ENCODE measurements around the gene PABPC3. TPM values are rescaled to one million over a fixed set of nuclear protein-coding genes. Genes with fewer than 3 reads are reported as not detected.

The PABPC3 gene
- total RNA-seq = 0.48 TPM
- polyA plus RNA-seq = 0.39 TPM

DNA sequence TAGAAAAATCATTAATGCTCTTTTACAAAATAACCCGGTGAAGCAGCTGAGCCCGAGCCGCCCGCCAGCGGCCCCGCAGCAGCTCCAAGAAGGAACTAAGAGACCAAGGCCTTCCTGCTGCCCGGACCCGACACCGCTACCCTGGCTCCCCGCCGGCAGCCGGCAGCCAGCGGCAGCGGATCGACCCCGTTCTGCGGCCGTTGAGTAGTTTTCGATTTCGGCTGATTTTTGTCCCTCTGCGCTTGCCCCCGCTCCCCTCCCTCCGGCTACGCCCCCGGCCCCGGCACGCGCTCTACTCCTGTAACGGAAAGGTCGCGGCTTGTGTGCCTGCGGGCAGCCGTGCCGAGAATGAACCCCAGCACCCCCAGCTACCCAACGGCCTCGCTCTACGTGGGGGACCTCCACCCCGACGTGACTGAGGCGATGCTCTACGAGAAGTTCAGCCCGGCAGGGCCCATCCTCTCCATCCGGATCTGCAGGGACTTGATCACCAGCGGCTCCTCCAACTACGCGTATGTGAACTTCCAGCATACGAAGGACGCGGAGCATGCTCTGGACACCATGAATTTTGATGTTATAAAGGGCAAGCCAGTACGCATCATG lies at the start of gene PABPC3:
TSS of gene PABPC3 (plus strand) at position 286 of the 603 bp plus-strand sequence. CDS start at position 349, 63 bp downstream.
- WGBS = 23% methylated on average over 50 of the region's 50 CpGs
- H3K27ac ChIP-seq (ENCODE audit: low read depth) = no peak within 1 kb of the TSS
- DNase-seq (ENCODE audit: extremely low spot score) = no peak
- H3K4me3 ChIP-seq (ENCODE audit: low read depth, low read length) = no peak within 1 kb of the TSS
- no peaks in the 10 kb centered on the region for H3K36me3 ChIP-seq (ENCODE audit: insufficient read depth)
- H3K4me1 ChIP-seq (ENCODE audit: insufficient read depth) = no peaks in the 10 kb centered on the region

GRCh38 chr13:25046274-25046984 lies 49.5 kb upstream of the PABPC3 start:
- H3K4me1 ChIP-seq (ENCODE audit: insufficient read depth) = no peaks in the 10 kb centered on the region
- WGBS = 14% methylated on average over 24 of the region's 24 CpGs
- H3K36me3 ChIP-seq (ENCODE audit: insufficient read depth) = no peaks in the 10 kb centered on the region
- no peak overlapping the region for H3K27ac ChIP-seq (ENCODE audit: low read depth)
- H3K4me3 ChIP-seq (ENCODE audit: low read depth, low read length) = peak overlapping the region; percentile 3
- DNase-seq (ENCODE audit: extremely low spot score) = no peak

DNA sequence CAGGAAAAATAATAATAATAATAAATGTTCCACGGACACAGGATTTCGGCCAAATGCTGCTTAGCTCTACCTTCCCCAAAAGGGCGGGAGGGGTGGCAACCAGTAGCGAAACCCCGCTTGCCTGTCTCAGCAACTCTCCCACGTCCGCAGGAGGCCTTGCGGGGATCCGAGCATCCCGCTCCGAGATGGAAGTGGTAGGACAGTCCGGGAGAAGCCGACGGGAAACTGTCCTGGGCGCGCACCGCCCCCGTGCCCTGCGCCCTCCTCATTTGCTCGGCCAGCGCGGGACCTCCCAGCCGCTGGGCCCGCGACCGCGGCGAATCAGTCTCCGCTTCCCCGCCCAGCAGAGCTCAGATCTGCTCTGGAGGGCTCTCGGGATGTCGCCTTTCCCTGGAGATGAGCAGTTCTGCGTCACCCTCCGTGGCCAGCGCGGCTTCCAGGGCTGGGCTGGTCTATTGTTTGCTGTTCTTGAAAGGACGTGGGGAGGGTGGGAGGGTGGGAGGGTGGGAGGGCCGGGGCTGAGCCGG lies 48.9 kb upstream of the PABPC3 start:
- Histone ChIP-seq H3K36me3 (ENCODE audit: insufficient read depth) (no peaks in the 10 kb centered on the region), H3K4me3 (ENCODE audit: low read depth, low read length) (peak overlapping the region; percentile 3), H3K27ac (ENCODE audit: low read depth) (no peak overlapping the region), H3K4me1 (ENCODE audit: insufficient read depth) (no peaks in the 10 kb centered on the region)
- DNase-seq (ENCODE audit: extremely low spot score) = no peak
- under 1% methylated on average over 39 of the region's 39 CpGs for WGBS

GRCh38 chr13:25051065-25051464 lies 44.9 kb upstream of the PABPC3 start:
- no peak for DNase-seq (ENCODE audit: extremely low spot score)
- 61% methylated on average over 1 of the region's 1 CpG for WGBS
- Histone ChIP-seq H3K36me3 (ENCODE audit: insufficient read depth) (no peaks in the 10 kb centered on the region), H3K4me3 (ENCODE audit: low read depth, low read length) (no peak overlapping the region), H3K4me1 (ENCODE audit: insufficient read depth) (no peaks in the 10 kb centered on the region), H3K27ac (ENCODE audit: low read depth) (no peak overlapping the region)

DNA sequence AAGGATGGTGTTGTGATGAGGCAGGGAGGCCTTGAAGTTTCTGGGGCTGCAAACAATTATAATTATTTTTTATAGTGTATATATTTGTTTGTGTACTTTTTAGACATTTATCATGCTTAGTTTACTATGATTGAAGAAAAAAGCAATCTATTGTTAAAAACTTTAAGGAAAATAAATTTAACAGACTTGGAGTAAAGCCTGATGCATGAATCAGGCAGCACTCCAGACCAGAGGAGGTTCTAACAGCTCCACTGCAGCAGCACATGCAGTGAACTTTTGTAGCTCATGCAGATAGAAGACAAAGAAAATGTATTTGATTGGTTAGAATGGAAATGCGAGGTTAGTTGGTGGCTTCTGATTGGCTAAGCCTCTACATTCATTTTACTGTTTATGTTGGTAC lies 36.8 kb upstream of the PABPC3 start:
- Histone ChIP-seq H3K27ac (ENCODE audit: low read depth) (no peak overlapping the region), H3K4me3 (ENCODE audit: low read depth, low read length) (no peak overlapping the region), H3K4me1 (ENCODE audit: insufficient read depth) (no peaks in the 10 kb centered on the region), H3K36me3 (ENCODE audit: insufficient read depth) (no peaks in the 10 kb centered on the region)
- 81% methylated on average over 1 of the region's 1 CpG for WGBS
- DNase-seq (ENCODE audit: extremely low spot score) = no peak

GRCh38 chr13:25059958-25060357 lies 36.0 kb upstream of the PABPC3 start:
- no peaks in the 10 kb centered on the region for H3K36me3 ChIP-seq (ENCODE audit: insufficient read depth)
- no peak overlapping the region for H3K27ac ChIP-seq (ENCODE audit: low read depth)
- no peak overlapping the region for H3K4me3 ChIP-seq (ENCODE audit: low read depth, low read length)
- H3K4me1 ChIP-seq (ENCODE audit: insufficient read depth) = no peaks in the 10 kb centered on the region
- no peak for DNase-seq (ENCODE audit: extremely low spot score)
- WGBS = 76% methylated on average over 7 of the region's 7 CpGs

- 67% methylated on average over 5 of the region's 5 CpGs for WGBS
- H3K4me1 ChIP-seq (ENCODE audit: insufficient read depth) = no peaks in the 10 kb centered on the region
- no peak overlapping the region for H3K27ac ChIP-seq (ENCODE audit: low read depth)
- no peaks in the 10 kb centered on the region for H3K36me3 ChIP-seq (ENCODE audit: insufficient read depth)
- no peak overlapping the region for H3K4me3 ChIP-seq (ENCODE audit: low read depth, low read length)
- no peak for DNase-seq (ENCODE audit: extremely low spot score)
These were observed 33.5 kb upstream of the PABPC3 start for GRCh38 chr13:25062479-25062878.

DNA sequence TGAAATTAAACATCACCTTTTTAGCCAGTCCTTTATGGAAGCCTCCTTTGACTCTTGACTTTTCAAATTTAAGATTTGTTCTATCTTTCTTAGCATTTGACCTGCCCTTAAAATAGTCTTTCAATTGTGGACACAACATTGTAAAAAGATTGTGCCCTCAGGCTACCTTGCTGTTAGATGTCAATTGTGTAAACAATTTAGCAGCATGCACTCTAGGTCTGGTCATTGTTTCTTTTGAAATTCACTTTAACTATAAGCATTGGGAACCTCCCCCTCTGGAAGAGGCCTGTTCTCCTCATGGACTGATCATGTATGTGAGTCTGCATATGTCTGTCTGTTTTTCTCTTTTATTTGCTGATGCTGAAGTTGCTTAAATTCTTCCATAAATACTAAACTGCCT lies 31.5 kb upstream of the PABPC3 start:
- no peaks in the 10 kb centered on the region for H3K4me1 ChIP-seq (ENCODE audit: insufficient read depth)
- no peak for DNase-seq (ENCODE audit: extremely low spot score)
- H3K27ac ChIP-seq (ENCODE audit: low read depth) = no peak overlapping the region
- no peak overlapping the region for H3K4me3 ChIP-seq (ENCODE audit: low read depth, low read length)
- no peaks in the 10 kb centered on the region for H3K36me3 ChIP-seq (ENCODE audit: insufficient read depth)

- no peak for DNase-seq (ENCODE audit: extremely low spot score)
- Histone ChIP-seq H3K36me3 (ENCODE audit: insufficient read depth) (no peaks in the 10 kb centered on the region), H3K4me3 (ENCODE audit: low read depth, low read length) (no peak overlapping the region), H3K4me1 (ENCODE audit: insufficient read depth) (no peaks in the 10 kb centered on the region), H3K27ac (ENCODE audit: low read depth) (no peak overlapping the region)
- WGBS = 81% methylated on average over 8 of the region's 8 CpGs
These were observed 29.8 kb upstream of the PABPC3 start for GRCh38 chr13:25065974-25066770.

GRCh38 chr13:25067064-25067463 lies 28.9 kb upstream of the PABPC3 start:
- H3K27ac ChIP-seq (ENCODE audit: low read depth) = no peak overlapping the region
- H3K4me1 ChIP-seq (ENCODE audit: insufficient read depth) = no peaks in the 10 kb centered on the region
- DNase-seq (ENCODE audit: extremely low spot score) = no peak
- WGBS = 34% methylated on average over 3 of the region's 3 CpGs
- no peak overlapping the region for H3K4me3 ChIP-seq (ENCODE audit: low read depth, low read length)
- no peaks in the 10 kb centered on the region for H3K36me3 ChIP-seq (ENCODE audit: insufficient read depth)

GRCh38 chr13:25068810-25069209 lies 27.1 kb upstream of the PABPC3 start:
- DNase-seq (ENCODE audit: extremely low spot score) = no peak
- H3K36me3 ChIP-seq (ENCODE audit: insufficient read depth) = no peaks in the 10 kb centered on the region
- no peak overlapping the region for H3K4me3 ChIP-seq (ENCODE audit: low read depth, low read length)
- no peaks in the 10 kb centered on the region for H3K4me1 ChIP-seq (ENCODE audit: insufficient read depth)
- H3K27ac ChIP-seq (ENCODE audit: low read depth) = no peak overlapping the region
- WGBS = 89% methylated on average over 26 of the region's 26 CpGs

GRCh38 chr13:25069236-25069635 lies 26.7 kb upstream of the PABPC3 start:
- Histone ChIP-seq H3K27ac (ENCODE audit: low read depth) (no peak overlapping the region), H3K4me1 (ENCODE audit: insufficient read depth) (no peaks in the 10 kb centered on the region), H3K4me3 (ENCODE audit: low read depth, low read length) (no peak overlapping the region), H3K36me3 (ENCODE audit: insufficient read depth) (no peaks in the 10 kb centered on the region)
- DNase-seq (ENCODE audit: extremely low spot score) = no peak
- WGBS = 91% methylated on average over 21 of the region's 21 CpGs

DNA sequence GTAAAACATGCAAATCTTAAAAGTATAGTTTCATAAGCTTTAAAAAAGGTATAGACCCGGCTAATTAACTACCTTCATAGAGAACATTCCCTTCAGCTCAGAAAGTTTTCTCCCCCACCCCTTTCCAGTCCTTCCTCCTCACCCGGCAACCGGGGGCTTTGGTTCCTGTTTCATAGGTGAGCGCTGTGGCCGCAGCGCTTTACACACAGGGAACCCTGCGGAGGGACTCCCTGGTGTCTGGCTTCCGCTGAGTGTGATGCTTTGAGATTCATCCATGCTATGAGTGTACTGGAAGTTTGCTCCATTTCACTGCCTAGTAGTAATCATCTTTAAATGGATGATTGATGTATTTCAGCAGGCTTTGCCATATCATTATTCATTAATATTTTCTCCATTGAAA lies 26.0 kb upstream of the PABPC3 start:
- no peak for DNase-seq (ENCODE audit: extremely low spot score)
- Histone ChIP-seq H3K27ac (ENCODE audit: low read depth) (no peak overlapping the region), H3K36me3 (ENCODE audit: insufficient read depth) (no peaks in the 10 kb centered on the region), H3K4me3 (ENCODE audit: low read depth, low read length) (no peak overlapping the region), H3K4me1 (ENCODE audit: insufficient read depth) (no peaks in the 10 kb centered on the region)
- 36% methylated on average over 8 of the region's 8 CpGs for WGBS

- H3K4me3 ChIP-seq (ENCODE audit: low read depth, low read length) = no peak overlapping the region
- H3K27ac ChIP-seq (ENCODE audit: low read depth) = no peak overlapping the region
- H3K4me1 ChIP-seq (ENCODE audit: insufficient read depth) = no peaks in the 10 kb centered on the region
- no peak for DNase-seq (ENCODE audit: extremely low spot score)
- WGBS = 82% methylated on average over 2 of the region's 2 CpGs
- H3K36me3 ChIP-seq (ENCODE audit: insufficient read depth) = no peaks in the 10 kb centered on the region
These were observed 15.2 kb upstream of the PABPC3 start for GRCh38 chr13:25080773-25081172.

All from urinary bladder (tissue), 4 donors.